CD4-positive, alpha-beta T cell (primary cell): ENCODE measurements around the gene ARHGEF17. TPM values are rescaled to one million over a fixed set of nuclear protein-coding genes. Genes with fewer than 3 reads are reported as not detected.

ENCODE experiments used
- ATAC-seq: fragments of 200-7000 bp; cut with Tn5 transposase; one replicate; pipeline ENCODE4 v1.10.0; 2022; ENCODE audit warnings: mild to moderate bottlenecking; ENCODE audit not compliant: poor library complexity
- CTCF ChIA-PET: fragments of 350-600 bp; sonication (Branson Sonifier 250); formaldehyde crosslinking; loops from one replicate; lab custom pipeline; 2021; ENCODE audit warnings: antibody characterized with exemption, inconsistent platforms; lab: Charles Lee
- POLR2A ChIA-PET: fragments of 350-600 bp; sonication (Branson Sonifier 250); formaldehyde crosslinking; loops from one replicate; lab custom pipeline; 2021; ENCODE audit warnings: antibody characterized with exemption, inconsistent platforms; lab: Charles Lee
- DNase-seq, 14 experiments: peaks; one replicate each; pipeline ENCODE4 v3.0.0-alpha.2; 2013 to 2020; ENCODE audit warnings: mixed read lengths in 2 of 14
- H3K27ac ChIP-seq, 2 donors: one replicate each; pipeline versions ENCODE4 v1.5.1 to v1.7.0; 2013; ENCODE audit warnings: low read length in 2 of 2, low read depth in 1 of 2, mild to moderate bottlenecking in 1 of 2
- H3K27me3 ChIP-seq, 2 experiments: 1 replicate in 1 of 2; 2 replicates in 1 of 2; pipeline versions ENCODE4 v1.6.1 to v1.7.0; 2013; ENCODE audit warnings: low read length in 2 of 2, control low read depth in 1 of 2, mild to moderate bottlenecking in 1 of 2, moderate library complexity in 1 of 2; ENCODE audit not compliant: insufficient read depth in 2 of 2, control insufficient read depth in 1 of 2
- H3K36me3 ChIP-seq: one replicate; pipeline ENCODE4 v1.6.1; 2013; ENCODE audit warnings: low read length, control low read depth; ENCODE audit not compliant: insufficient read depth
- H3K4me1 ChIP-seq: one replicate; pipeline ENCODE4 v1.6.1; 2013; ENCODE audit warnings: low read length, control low read depth; ENCODE audit not compliant: insufficient read depth
- H3K4me3 ChIP-seq: one replicate; pipeline ENCODE4 v1.5.1; 2013; ENCODE audit warnings: mild to moderate bottlenecking, low read length, moderate library complexity
- H3K9me3 ChIP-seq, 2 experiments: 1 replicate in 1 of 2; 2 replicates in 1 of 2; pipeline versions ENCODE4 v1.6.1 to v1.7.0; 2013; ENCODE audit warnings: low read length in 2 of 2, mild to moderate bottlenecking in 2 of 2, control low read depth in 1 of 2, moderate library complexity in 1 of 2; ENCODE audit not compliant: control insufficient read depth in 1 of 2, insufficient read depth in 1 of 2
- H3K27ac Mint-ChIP-seq: one replicate; pipeline ENCODE4 v1.8.0; 2020; ENCODE audit warnings: mixed read lengths
- H3K27me3 Mint-ChIP-seq: one replicate; pipeline ENCODE4 v1.8.0; 2021; ENCODE audit warnings: mixed read lengths
- H3K36me3 Mint-ChIP-seq: one replicate; pipeline ENCODE4 v1.8.0; 2021; ENCODE audit warnings: low read depth, mixed read lengths
- H3K4me1 Mint-ChIP-seq: one replicate; pipeline ENCODE4 v1.8.0; 2021; ENCODE audit warnings: low read depth, mixed read lengths
- H3K4me3 Mint-ChIP-seq: one replicate; pipeline ENCODE4 v1.8.0; 2020; ENCODE audit warnings: mild to moderate bottlenecking, mixed read lengths
- H3K9me3 Mint-ChIP-seq: one replicate; pipeline ENCODE4 v1.8.0; 2020; ENCODE audit warnings: mixed read lengths
- intact Hi-C, 2 experiments: fragments of 100-400 bp; cut with DNase I in 1 of 2; cut with micrococcal nuclease in 1 of 2; formaldehyde crosslinking; loops; one replicate each; pipeline versions ENCODE4 v1.15.1 to v1.9.0; 2023 to 2025; cut with DNase I, micrococcal nuclease
- total RNA-seq, 174 experiments: library from RNA in 2 of 174; stranded (reverse) in 2 of 174; gene quantifications; one replicate each; pipeline ENCODE4 v1.2.3 and lab custom pipeline; 2021 to 2026
- TF ChIP-seq, protein P1 (sequence below): fragments of 200-600 bp; IDR thresholded peaks from one replicate; pipeline ENCODE4 v1.8.0; 2022; ENCODE audit warnings: antibody characterized with exemption, mild to moderate bottlenecking

The ARHGEF17 gene
- total RNA-seq, 2 experiments from 2014 or later: not detected

DNA sequence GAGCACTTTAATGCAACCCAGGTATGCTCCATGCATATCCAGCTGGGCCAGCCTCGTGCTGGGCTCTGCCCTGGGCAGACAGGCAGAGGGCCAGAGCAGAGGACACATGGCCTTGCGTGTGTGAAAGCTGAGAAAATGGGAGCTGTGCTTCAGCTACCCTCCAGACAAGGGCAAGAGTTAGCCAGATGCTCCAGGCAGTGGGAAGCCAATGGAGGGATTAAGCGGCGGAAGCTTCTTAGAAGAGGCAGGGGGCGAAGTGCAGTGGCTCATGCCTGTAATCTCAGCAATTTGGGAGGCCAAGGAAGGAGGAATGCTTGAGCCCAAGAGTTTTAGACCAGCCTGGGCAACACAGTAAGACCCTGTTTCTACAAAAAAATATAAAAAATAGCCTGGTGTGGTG lies 9.8 kb upstream of the ARHGEF17 start:
- H3K27ac ChIP-seq: no peak overlapping the region
- no peaks in the 10 kb centered on the region for H3K9me3 ChIP-seq
- intact Hi-C loops: loop anchor here in 1 of 2 experiments (5.0 kb wide), 1 partner anchor 39 kb away; no protein-coding TSS in a partner anchor
- no peaks in the 10 kb centered on the region for H3K36me3 ChIP-seq
- Mint-ChIP-seq H3K4me1 (no peaks in the 10 kb centered on the region), H3K4me3 (no peak overlapping the region), H3K27ac (no peak overlapping the region), H3K36me3 (no peaks in the 10 kb centered on the region), H3K9me3 (no peaks in the 10 kb centered on the region), H3K27me3 (peaks cover 22% of the 10 kb centered on the region)
- CTCF ChIA-PET: interaction anchor here (1.0 kb wide), 1 partner anchor 37 kb away, joined by 5 read pairs; no protein-coding TSS in a partner anchor
- peaks cover 3% of the 10 kb centered on the region for H3K4me1 ChIP-seq
- TF ChIP-seq, protein P1, sequence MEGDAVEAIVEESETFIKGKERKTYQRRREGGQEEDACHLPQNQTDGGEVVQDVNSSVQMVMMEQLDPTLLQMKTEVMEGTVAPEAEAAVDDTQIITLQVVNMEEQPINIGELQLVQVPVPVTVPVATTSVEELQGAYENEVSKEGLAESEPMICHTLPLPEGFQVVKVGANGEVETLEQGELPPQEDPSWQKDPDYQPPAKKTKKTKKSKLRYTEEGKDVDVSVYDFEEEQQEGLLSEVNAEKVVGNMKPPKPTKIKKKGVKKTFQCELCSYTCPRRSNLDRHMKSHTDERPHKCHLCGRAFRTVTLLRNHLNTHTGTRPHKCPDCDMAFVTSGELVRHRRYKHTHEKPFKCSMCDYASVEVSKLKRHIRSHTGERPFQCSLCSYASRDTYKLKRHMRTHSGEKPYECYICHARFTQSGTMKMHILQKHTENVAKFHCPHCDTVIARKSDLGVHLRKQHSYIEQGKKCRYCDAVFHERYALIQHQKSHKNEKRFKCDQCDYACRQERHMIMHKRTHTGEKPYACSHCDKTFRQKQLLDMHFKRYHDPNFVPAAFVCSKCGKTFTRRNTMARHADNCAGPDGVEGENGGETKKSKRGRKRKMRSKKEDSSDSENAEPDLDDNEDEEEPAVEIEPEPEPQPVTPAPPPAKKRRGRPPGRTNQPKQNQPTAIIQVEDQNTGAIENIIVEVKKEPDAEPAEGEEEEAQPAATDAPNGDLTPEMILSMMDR: no peak
- ATAC-seq (no peak), DNase-seq (no peak)
- peaks cover 5 to 7% of the 10 kb centered on the region in 2 experiments for H3K27me3 ChIP-seq
- no peak overlapping the region for H3K4me3 ChIP-seq
- POLR2A ChIA-PET: no interaction called here

DNA sequence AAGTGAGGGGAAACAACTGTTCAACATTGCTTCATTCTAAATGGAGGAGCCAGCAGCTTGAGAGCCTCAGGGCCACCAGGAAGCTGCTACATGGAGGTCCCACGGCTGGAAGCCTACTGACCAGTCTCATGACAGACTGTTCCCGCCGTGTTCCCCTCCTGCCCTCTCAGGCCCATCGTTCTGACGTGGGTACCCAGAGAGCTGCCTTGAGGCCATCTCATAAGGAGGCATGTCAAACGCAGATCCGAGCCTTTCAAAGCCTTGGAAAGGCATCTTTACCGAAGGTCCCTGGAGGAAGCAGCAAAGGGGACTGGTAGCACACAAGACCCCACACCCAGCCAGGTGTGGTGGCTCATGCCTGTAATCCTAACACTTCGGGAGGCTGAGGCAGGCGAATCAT lies 8.3 kb upstream of the ARHGEF17 start:
- TF ChIP-seq, protein P1: no peak
- no peak overlapping the region for H3K27ac Mint-ChIP-seq
- H3K4me3 ChIP-seq: no peak overlapping the region
- H3K27me3 ChIP-seq: peaks cover 5 to 9% of the 10 kb centered on the region in 2 experiments
- intact Hi-C loops: loop anchor here in 1 of 2 experiments (5.0 to 10.0 kb wide), 2 partner anchors 38 to 95 kb away; no protein-coding TSS in a partner anchor
- ChIA-PET CTCF (interaction anchor here (1.7 kb wide), 1 partner anchor 36 kb away, joined by 5 read pairs; no protein-coding TSS in a partner anchor), POLR2A (no interaction called here)
- peaks cover 30% of the 10 kb centered on the region for H3K27me3 Mint-ChIP-seq
- no peaks in the 10 kb centered on the region for H3K36me3 Mint-ChIP-seq
- H3K9me3 Mint-ChIP-seq: no peaks in the 10 kb centered on the region
- no peaks in the 10 kb centered on the region for H3K9me3 ChIP-seq
- no peak overlapping the region for H3K27ac ChIP-seq
- H3K4me3 Mint-ChIP-seq: no peak overlapping the region
- no peaks in the 10 kb centered on the region for H3K36me3 ChIP-seq
- H3K4me1 ChIP-seq: peaks cover 3% of the 10 kb centered on the region
- ATAC-seq (no peak), DNase-seq (no peak)
- H3K4me1 Mint-ChIP-seq: no peaks in the 10 kb centered on the region

DNA sequence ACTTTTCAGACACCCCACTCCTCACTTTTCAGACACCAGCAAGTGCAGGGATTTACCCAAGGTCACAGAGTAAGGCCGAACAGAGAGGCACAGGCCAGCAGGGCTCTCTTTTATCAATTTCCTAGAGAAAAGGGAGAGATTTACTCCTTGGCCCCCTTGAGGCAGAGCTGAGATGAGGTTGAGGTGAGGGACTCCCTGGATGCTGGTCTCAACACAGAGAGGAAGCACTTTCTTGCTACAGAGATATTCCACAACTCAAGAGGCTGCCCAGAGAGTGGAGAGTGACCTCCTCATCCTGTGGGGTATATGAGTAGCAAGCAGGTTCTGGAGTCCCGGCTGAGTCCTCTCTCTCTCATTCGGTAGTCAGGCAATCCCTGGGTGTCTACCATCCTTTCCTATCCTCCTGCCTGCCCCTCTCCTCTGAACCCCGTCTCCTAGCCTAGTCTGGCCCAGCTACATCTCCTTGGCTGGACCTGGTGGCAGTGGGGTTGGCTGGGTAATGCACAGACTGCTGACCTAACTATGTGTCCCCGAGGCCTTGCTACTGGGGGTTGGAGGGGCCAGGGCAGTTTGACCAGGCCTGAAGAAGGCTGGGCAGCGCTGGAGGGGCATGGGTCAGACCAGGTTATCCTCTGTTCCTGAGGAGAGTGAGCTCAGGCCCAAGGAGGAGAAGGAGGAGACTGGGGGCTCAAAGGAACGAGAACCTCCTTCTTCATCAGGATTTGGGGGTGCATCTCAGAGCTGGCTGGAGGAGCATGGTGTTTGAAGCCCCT lies 1.8 kb upstream of the ARHGEF17 start:
- intact Hi-C loops: loop anchor here (5.0 to 10.0 kb wide), 3 partner anchors 86 to 356 kb away; no protein-coding TSS in a partner anchor
- Histone ChIP-seq H3K4me1 (peaks cover 24% of the 10 kb centered on the region), H3K9me3 (no peaks in the 10 kb centered on the region), H3K4me3 (no peak overlapping the region), H3K36me3 (no peaks in the 10 kb centered on the region), H3K27ac (no peak overlapping the region), H3K27me3 (peaks cover 26 to 27% of the 10 kb centered on the region in 2 experiments)
- Mint-ChIP-seq H3K4me3 (peak overlapping the region; percentile 92), H3K9me3 (no peaks in the 10 kb centered on the region), H3K4me1 (peaks cover 10% of the 10 kb centered on the region), H3K36me3 (no peaks in the 10 kb centered on the region), H3K27me3 (peaks cover 49% of the 10 kb centered on the region), H3K27ac (no peak overlapping the region)
- ATAC-seq (no peak), DNase-seq (no peak)
- POLR2A ChIA-PET: no interaction called here
- CTCF ChIA-PET: interaction anchor here (1.1 to 3.3 kb wide), 8 partner anchors 24 to 298 kb away, joined by 3 to 38 read pairs (median 4); no protein-coding TSS in a partner anchor
- TF ChIP-seq, protein P1: no peak
